Chondrocyte (in vitro differentiated cells): ENCODE results near the gene NPC1L1. TPM values are rescaled to one million over a fixed set of nuclear protein-coding genes. Genes with fewer than 3 reads are reported as not detected.

Experiments used
- DNase-seq: peaks from one replicate; pipeline ENCODE4 v3.0.0; 2021; ENCODE audit warnings: mixed read lengths, low spot score
- H3K27ac Mint-ChIP-seq: one replicate; pipeline ENCODE4 v1.8.0; 2021; ENCODE audit warnings: mild to moderate bottlenecking, moderate library complexity, mixed read lengths; ENCODE audit not compliant: unreplicated experiment
- H3K27me3 Mint-ChIP-seq: 2 replicates; pipeline ENCODE4 v1.8.0; 2021; ENCODE audit warnings: low read depth, mixed read lengths
- H3K36me3 Mint-ChIP-seq: 2 replicates; pipeline ENCODE4 v1.8.0; 2021; ENCODE audit warnings: low read depth, mixed read lengths
- H3K4me1 Mint-ChIP-seq: 2 replicates; pipeline ENCODE4 v1.8.0; 2021; ENCODE audit warnings: low read depth, mild to moderate bottlenecking, mixed read lengths
- H3K4me3 Mint-ChIP-seq: one replicate; pipeline ENCODE4 v1.8.0; 2021; ENCODE audit warnings: mild to moderate bottlenecking, moderate library complexity, mixed read lengths; ENCODE audit not compliant: unreplicated experiment
- H3K9me3 Mint-ChIP-seq: 2 replicates; pipeline ENCODE4 v1.8.0; 2021; ENCODE audit warnings: low read depth, mixed read lengths
- CTCF ChIP-seq: fragments of 200-600 bp; sonication (generic); IDR thresholded peaks from 2 replicates; pipeline ENCODE4 v1.5.0; 2021; ENCODE audit warnings: antibody characterized with exemption, mild to moderate bottlenecking, moderate library complexity
- total RNA-seq: library from RNA; stranded (reverse); gene quantifications from 3 replicates; pipeline ENCODE4 v1.2.1, GENCODE V29; 2021

NPC1L1 gene
- total RNA-seq, 1 donor from 2014 or later = not detected

GRCh38 chr7:44573464-44574286, 32.5 kb upstream of the NPC1L1 start, which contains the start of gene DDX56:
DDX56 (minus strand) TSS chr7:44573908; CDS start chr7:44573895, 13 bp downstream.
- peak; percentile 98 for DNase-seq
- Mint-ChIP-seq H3K27me3 (no peaks in the 10 kb centered on the region), H3K36me3 (peaks cover 21% of the 10 kb centered on the region), H3K9me3 (no peaks in the 10 kb centered on the region), H3K4me3 (peak within 1 kb of the TSS; percentile 99), H3K27ac (peak within 1 kb of the TSS; percentile 95), H3K4me1 (peaks cover 32% of the 10 kb centered on the region)
- no peak for TF ChIP-seq CTCF

DNA sequence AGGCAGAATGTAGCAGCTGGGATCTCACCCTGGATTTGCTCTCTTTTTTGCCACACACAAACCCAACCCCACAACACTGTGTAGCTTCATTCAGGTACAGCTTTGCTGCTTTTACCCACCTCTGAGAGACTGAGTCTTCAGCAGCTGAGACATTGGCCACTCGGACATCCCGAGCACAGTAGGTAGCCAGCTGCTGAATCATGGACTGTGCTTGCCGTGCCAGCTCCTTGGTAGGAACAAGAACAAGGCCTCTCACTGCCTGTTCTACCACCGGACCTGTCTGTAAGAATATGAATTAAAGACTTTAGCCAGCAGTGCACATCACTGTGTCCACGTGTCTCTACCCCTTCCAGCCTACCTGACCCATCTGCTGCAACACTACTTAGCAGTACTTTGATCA, 31.6 kb upstream of the NPC1L1 start:
- peaks cover 25% of the 10 kb centered on the region for H3K36me3 Mint-ChIP-seq
- TF ChIP-seq CTCF = no peak

DNA sequence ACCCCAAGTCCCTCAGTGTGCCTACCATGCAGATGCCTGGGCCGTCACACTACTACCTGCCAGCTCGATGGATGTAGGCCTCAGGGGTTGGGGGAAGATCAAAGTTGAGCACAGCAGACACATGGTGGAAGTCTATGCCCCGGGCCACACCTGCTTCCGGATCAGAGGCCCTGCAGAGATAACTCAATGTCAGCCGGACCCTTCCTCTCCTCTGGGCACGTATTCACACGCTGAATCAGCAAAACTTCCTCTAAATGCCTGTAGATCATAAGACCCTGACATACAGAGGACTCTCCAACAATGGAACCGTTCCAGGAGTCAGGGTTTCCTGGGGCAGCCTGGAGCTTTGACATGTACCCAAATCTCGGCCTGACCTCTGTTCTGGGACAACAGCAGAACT, 28.8 kb upstream of the NPC1L1 start:
- no peaks in the 10 kb centered on the region for H3K9me3 Mint-ChIP-seq

More for the DNA sequence above, 31.6 kb upstream of the NPC1L1 start:
- peak overlapping the region; percentile 95 for H3K27ac Mint-ChIP-seq
- no peak for DNase-seq
- peaks cover 32% of the 10 kb centered on the region for H3K4me1 Mint-ChIP-seq
- H3K9me3 Mint-ChIP-seq = no peaks in the 10 kb centered on the region
- H3K4me3 Mint-ChIP-seq = peak overlapping the region; percentile 99
- no peaks in the 10 kb centered on the region for H3K27me3 Mint-ChIP-seq

DNA sequence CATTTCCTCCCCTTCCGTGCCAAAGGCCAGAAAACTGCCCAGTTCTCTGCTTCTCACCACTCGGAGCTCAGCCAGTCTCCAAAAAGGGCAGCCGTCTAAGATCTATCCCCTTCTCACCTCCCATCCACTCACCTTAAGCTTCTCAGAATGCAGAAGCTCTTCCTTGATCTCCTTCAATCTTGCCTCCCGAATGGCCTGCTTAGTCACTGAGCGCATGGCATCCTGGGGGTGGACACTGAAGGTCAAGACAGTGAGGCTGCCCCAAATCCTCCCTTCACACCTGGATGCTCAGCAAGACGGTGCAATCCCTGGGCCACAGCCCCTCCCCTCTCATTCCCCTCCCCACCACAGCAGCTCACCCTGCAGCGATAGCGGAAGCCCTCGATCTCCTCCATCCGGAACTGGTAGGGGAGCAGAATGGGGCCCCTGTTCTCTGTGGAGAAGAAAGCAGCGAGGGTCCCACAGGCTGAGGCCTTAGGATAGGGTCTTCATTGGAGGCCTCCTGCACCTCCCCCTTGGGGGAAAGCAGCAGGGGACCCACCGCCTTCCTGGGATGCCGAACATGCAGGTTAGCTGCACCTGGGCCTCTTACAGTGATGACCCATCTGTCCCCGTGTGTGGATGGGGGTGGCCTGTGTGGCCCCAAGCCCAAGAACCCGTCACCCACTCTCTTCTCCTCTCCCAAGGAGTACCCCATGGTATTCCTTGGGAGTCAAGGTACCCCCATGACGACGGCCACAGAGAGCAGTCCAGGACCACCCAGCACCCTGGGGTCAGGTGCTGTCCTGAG, 27.8 kb upstream of the NPC1L1 start:
- H3K36me3 Mint-ChIP-seq = peaks cover 49% of the 10 kb centered on the region
- no peaks in the 10 kb centered on the region for H3K27me3 Mint-ChIP-seq
- peaks cover 14% of the 10 kb centered on the region for H3K4me1 Mint-ChIP-seq
- H3K9me3 Mint-ChIP-seq = no peaks in the 10 kb centered on the region
- H3K27ac Mint-ChIP-seq = no peak overlapping the region
- peak; percentile 67 for DNase-seq
- H3K4me3 Mint-ChIP-seq = no peak overlapping the region
- no peak for TF ChIP-seq CTCF

More for the DNA sequence above, 28.8 kb upstream of the NPC1L1 start:
- Mint-ChIP-seq H3K4me3 (no peak overlapping the region), H3K27ac (no peak overlapping the region), H3K4me1 (peaks cover 24% of the 10 kb centered on the region), H3K36me3 (peaks cover 41% of the 10 kb centered on the region), H3K27me3 (no peaks in the 10 kb centered on the region)
- no peak for DNase-seq
- no peak for TF ChIP-seq CTCF

GRCh38 chr7:44567884-44568283, 26.8 kb upstream of the NPC1L1 start:
- peak; percentile 56 for DNase-seq
- H3K27me3 Mint-ChIP-seq = no peaks in the 10 kb centered on the region
- peaks cover 7% of the 10 kb centered on the region for H3K4me1 Mint-ChIP-seq
- peaks cover 49% of the 10 kb centered on the region for H3K36me3 Mint-ChIP-seq
- no peak overlapping the region for H3K27ac Mint-ChIP-seq
- H3K4me3 Mint-ChIP-seq = no peak overlapping the region
- no peaks in the 10 kb centered on the region for H3K9me3 Mint-ChIP-seq
- TF ChIP-seq CTCF = no peak
